Choroid plexus epithelial cell (primary cell): Measurements from ENCODE around the gene CD300E.

ENCODE experiments used
- DNase-seq: peaks from one replicate; pipeline ENCODE4 v3.0.0-alpha.2; 2010; ENCODE audit warnings: low read depth
- H3K4me3 ChIP-seq: 2 replicates; pipeline ENCODE4 v1.5.1; 2011; ENCODE audit warnings: low read depth, mild to moderate bottlenecking, control low read depth, low read length, moderate library complexity
- CTCF ChIP-seq: conservative IDR thresholded peaks from 2 replicates; pipeline ENCODE4 v1.5.1; 2011; ENCODE audit warnings: low read depth, mild to moderate bottlenecking, control low read depth, inconsistent platforms, low read length, moderate library complexity

Gene CD300E

DNA sequence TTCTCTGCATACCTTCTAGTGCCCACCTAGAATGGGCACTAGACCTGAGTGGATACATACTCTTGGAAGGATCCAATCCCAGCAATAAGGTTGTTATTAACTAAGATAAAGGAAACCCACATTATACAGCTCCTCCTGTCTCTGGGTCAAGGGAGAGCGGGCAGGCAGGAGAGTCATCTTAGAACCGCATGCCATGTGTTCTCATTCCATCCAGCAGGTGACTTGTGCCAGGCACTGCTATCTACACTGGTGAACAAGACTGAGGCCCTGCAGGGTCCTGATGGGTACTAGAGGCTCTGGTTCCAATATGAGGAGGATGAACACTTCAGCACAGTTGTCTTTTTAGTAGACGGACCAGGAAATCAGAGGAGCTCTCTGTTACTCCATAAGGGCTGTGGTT lies 50.4 kb downstream of the CD300E start:
- no peak for TF ChIP-seq CTCF
- no peak for DNase-seq

GRCh38 chr17:74571621-74572270 lies 51.8 kb downstream of the CD300E start:
- no peak for DNase-seq

More for the DNA sequence above, 50.4 kb downstream of the CD300E start:
- H3K4me3 ChIP-seq: no peak overlapping the region

DNA sequence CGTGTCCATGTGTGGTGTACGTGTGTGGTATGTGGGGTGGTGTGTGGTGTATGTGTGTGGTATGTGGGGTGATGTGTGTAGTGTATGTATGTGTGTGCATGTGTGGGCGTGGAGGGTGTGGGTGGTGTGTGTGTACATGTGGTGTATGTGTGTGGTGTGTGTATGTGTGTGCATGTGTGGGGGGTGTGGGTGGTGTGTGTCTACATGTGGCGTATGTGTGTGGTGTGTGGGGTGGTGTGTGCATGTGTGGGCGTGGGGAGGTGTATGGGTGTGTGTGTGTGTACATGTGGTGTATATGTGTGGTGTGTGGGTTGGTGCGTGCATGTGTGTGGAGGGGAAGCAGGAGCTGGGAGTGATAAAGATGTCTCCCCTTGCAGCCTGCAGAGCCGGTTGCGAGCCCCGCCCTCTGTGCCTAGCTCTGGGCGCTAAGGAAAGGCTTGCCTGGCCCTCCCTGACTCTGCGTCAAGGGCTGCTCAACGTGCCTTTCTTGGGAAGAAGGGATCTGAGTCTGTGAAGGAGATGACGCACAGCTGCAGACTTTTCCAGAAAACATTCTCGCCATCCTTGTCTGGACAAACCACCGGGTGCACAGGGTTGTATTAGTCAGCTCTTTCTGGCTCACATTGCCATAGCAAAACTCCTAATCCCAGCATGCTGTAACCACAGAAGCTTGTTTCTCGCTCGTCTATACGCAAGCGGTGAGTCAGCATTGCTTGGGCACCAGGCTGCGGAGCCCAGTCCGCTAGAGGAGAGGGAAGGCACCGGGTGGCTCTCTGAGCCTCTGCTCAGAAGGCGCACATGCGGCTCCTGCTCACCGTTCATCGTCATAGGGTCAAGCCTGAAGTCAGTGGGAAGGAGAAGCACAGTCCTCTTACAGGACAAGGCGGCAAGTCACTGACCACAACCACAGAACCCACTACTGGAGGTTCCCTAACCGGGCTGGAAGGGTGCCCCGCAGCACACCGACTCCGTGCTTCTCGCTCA lies 54.2 kb downstream of the CD300E start:
- peak; percentile 92 for DNase-seq
- no peak for TF ChIP-seq CTCF

More at GRCh38 chr17:74571621-74572270, 51.8 kb downstream of the CD300E start:
- no peak for TF ChIP-seq CTCF
- no peak overlapping the region for H3K4me3 ChIP-seq

GRCh38 chr17:74568106-74568873 lies 55.2 kb downstream of the CD300E start:
- DNase-seq: no peak
- no peak overlapping the region for H3K4me3 ChIP-seq
- no peak for TF ChIP-seq CTCF

More for the DNA sequence above, 54.2 kb downstream of the CD300E start:
- H3K4me3 ChIP-seq: no peak overlapping the region

GRCh38 chr17:74567397-74567796 lies 56.1 kb downstream of the CD300E start, which contains the start of gene CD300H:
Gene CD300H (minus strand): TSS chr17:74567509.
- H3K4me3 ChIP-seq: no peak within 1 kb of the TSS
- no peak for DNase-seq
- no peak for TF ChIP-seq CTCF

GRCh38 chr17:74566132-74566753 lies 57.3 kb downstream of the CD300E start:
- TF ChIP-seq CTCF: peak; percentile 50
- no peak overlapping the region for H3K4me3 ChIP-seq
- DNase-seq: peak; percentile 23
